Stimulated activated CD4-positive, alpha-beta T cell treated with anti-CD3 and anti-CD28 coated beads, Interleukin-12 subunit alpha, Interleukin-12 subunit beta, amount 100 ng/mL, for 48 hours (primary cell): Measurements from ENCODE around the gene MRPL36.

Experiments
- DNase-seq, 3 donors: peaks; one replicate each; pipeline ENCODE4 v3.0.0-alpha.2; 2020; ENCODE audit warnings: low read depth in 2 of 3, low spot score in 1 of 3

Gene MRPL36

DNA sequence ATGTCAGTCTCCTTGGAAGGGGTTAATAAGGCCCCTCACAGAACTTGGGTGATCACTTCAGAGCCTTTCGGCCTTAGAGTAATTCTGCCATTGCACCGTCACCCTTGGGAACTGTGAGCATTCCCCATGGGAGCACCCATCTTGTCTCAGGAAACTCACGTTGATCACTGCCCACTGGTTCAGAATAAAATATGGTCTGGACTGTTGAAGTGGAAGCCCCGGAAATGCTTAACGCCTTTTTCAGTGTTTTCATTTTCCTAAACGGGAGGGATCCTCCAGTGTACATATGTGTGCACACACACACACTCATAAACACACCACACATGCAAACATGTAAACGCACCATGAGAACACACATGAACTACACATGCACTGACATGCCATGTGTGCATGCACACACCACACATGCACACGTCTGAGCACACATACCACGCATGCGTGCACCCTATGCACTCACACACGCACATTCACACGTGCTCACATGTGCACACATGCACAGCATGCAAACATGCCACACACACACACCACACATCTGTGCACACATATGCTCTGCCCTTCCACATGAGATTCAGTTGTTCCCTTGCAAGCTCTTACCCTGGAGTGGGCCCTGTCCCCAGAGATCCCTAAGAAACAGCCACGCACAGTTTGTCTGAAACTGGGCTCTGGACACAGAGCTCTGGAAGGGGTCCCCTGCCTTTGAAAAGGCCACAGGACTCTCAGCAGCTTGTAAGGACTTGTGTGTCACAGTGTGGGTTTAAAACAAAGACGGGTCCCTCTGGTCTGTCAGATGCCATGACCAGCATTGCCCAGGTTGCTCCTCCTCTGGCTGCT lies 17.0 kb downstream of the MRPL36 start:
- no peak for DNase-seq

DNA sequence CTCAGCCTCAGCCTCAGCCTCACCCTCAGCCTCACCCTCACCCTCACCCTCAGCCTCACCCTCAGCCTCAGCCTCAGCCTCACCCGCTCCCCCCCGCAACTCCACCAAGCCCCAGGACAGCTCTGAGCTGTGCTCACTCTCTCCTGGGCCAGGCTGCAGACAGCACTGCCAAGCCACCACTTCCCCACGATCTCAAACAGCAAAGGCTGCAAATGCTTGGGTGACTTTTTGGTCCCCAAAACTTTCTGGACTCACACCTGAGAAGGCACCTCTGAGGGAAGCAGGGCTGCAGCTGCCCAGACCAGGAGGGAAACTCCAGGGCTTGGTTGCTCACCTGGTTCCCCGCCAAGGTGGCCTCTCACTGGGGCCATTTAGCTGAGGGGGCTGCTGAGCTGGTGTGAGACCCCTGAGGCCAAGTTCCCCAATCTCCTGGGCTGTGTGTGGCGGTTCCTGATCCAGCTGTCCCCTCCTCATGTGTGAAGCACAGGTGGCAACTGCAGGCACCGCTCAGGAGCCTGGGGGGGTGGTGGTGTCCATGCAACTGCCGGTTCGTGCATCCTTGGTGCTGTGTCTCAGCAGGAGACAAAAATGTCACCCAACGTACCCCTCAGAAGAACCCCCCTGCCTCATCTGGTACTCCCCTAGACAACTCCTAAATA lies 17.8 kb downstream of the MRPL36 start:
- no peak for DNase-seq

DNA sequence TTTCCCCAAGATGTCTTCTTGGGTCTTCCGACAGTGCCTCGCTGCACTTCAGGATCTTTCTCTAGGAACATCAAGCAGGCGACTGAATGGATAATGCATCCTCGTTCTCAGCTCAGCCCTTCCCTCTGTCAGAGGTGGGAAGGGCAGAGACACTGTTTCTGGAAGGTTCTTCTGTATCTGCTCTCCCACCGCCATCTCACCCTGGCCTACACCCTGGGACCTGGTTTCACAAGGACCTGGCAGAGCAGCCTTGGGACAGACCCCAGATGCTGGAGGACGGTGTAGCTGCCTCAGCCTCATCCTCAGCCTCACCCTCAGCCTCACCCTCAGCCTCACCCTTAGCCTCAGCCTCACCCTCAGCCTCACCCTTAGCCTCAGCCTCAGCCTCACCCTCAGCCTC lies 18.5 kb downstream of the MRPL36 start:
- DNase-seq = no peak

- no peak for DNase-seq
Observed at GRCh38 chr5:1780614-1780930, 19.1 kb downstream of the MRPL36 start.

GRCh38 chr5:1779782-1780613 lies 19.6 kb downstream of the MRPL36 start:
- no peak for DNase-seq

- no peak for DNase-seq
Observed at GRCh38 chr5:1779021-1779680, 20.5 kb downstream of the MRPL36 start.

- DNase-seq = no peak
Observed at GRCh38 chr5:1778138-1779020, 21.3 kb downstream of the MRPL36 start.

DNA sequence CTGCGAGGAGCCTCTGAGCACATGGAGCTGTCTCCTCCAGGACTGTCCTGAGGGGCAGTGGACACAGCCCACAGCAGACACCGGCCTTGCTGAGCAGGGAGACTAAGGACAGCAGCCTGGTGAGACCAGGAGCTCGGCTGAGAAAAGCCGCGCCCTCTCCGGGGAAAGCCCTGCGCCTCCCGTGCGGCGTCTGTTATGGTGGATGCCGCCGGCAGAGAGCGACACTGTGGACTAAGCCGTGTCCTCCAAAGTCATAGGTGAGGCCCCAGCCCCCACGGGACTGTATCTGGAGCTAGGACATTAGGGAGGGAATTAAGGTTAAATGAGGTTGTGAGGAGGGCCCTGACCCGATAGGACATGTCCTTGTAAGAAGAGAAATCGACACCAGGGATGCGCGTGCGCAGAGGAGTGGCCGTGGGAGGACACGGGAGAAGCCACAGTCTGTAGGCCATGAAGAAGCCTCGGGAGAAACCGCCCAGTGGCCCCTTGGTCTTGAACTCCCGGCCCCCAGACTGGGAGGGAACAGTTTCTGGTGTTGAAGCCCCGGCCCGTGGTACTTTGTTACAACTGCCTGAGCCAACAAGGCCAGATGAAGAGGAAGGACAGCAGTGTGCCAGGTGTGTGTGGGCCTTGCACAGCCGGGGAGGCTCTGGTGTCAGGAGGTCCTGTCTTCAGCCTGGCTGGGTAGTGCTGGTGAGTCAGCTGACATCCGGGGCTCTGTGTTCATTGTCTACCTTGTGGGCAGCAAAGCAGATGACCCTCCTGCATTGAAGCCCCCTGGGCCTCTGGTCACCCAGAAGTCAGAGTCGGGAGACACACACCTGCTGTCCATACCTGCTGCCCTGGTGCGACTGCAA lies 22.1 kb downstream of the MRPL36 start:
- no peak for DNase-seq

GRCh38 chr5:1776831-1777230 lies 22.8 kb downstream of the MRPL36 start:
- no peak for DNase-seq

DNA sequence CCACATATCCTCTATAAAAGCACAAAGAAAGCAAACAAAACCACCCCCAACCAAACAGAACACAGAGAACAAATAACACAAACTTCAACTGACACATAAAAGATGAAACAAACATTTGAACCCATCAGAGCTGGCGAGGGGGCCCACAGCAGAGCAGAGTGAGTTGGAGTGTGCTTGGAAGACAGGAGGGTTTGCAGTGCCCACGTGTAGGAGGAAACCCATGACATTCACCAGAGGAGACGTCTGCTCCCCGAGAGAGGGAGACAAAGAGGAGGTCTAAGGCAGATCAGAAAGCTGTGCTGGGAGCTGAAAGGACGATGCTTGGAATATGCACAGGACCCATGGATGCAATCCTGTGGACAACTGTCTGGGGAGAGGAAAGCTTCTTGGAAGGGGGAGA lies 27.0 kb downstream of the MRPL36 start:
- DNase-seq = no peak

GRCh38 chr5:1771149-1772065 lies 28.2 kb downstream of the MRPL36 start:
- DNase-seq = no peak

- no peak for DNase-seq
Observed at GRCh38 chr5:1770443-1770802, 29.2 kb downstream of the MRPL36 start.

- DNase-seq = no peak
Observed at GRCh38 chr5:1769752-1770442, 29.7 kb downstream of the MRPL36 start.

DNA sequence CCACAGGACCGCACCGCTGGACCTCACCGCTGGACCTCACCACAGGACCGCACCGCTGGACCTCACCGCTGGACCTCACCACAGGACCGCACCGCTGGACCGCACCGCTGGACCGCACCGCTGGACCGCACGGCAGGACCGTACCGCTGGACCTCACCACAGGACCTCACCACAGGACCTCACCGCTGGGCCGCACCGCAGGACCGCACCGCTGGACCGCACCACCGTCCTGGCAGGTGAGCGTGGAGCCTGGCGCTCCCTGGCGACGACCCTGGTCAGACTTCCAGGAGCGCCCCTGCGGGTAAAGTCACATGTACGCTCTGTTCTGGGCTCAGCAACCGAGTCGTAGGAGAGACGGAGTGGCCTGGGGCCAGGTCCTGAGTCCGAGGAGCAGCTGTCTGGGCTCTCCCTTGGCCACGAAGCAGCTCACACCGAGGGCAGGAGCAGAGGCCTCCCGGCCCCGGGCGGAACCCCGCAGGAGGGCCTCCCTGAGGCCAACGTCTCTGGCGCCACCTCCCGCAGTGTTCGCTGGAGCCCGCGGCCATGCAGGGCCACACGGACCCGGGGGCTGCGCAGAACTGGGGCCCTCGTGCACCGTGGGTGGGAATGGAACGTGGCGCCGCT lies 30.5 kb downstream of the MRPL36 start:
- no peak for DNase-seq

DNA sequence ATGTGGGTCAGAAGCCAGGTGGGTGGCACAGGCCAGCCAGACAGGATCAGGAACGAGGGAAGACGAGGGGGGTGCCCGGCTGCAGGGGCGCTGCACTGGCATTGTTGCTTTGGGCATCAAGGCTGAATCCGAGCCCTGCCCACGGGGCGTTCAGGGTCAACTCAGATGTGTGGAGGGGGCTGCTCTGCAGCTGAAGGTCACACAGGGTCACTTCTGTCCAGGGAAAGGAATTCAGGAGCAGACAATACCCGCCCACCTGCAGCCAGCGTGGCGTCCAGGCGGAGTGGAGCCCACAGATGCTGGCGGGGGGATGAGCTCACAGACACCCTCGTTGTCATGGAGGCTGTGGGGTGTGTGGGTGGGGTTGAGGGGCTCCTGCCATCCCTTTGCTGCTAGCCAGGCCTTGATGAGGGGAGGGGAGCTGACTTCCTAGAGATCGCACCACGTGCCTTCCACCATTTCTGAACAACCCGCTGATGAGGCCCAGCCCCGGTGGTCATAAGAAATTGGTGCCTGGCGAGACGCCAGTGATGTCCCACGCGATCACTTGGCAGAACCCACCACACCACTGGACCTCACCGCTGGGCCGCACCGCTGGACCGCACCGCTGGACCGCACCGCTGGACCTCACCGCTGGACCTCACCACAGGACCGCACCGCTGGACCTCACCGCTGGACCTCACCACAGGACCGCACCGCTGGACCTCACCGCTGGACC lies 31.2 kb downstream of the MRPL36 start:
- no peak for DNase-seq

DNA sequence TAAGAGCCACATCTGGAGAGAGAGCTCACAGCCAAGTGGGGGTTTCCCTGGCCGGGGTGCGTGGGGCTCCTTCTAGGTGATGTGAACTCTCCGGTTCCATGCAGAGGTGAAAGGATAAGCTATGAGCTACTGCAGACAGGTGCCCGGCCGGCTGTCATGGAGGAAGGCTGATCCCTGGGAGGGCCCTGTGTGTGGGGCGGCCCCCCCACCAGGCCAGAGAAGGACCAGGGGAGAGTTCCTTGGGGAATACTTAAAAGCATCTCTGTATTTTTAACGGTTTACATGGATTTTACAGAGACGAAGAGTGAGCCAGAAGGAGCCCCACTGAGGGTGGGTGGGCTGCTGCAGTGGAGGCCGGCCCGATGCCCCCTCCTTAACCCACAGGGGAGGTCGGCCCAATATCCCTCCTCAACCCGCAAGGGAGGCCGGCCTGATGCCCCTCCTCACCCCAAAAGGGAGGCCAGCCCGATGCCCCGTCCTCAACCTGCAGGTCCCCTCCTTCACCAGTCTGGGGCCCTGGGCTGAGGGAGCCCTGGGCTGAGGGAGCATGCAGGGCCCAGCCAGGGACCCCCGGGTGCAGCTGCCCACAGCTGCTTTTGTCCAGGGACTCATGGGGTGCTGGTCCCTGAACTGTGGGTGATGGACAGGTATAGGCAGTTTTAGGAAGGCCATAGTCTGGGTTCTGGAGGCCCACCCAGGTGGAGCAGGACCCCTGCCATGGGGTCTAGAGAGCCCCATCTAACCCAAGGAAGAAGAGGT lies 31.9 kb downstream of the MRPL36 start:
- DNase-seq = no peak
